Stimulated activated naive CD8-positive, alpha-beta T cell treated with anti-CD3 and anti-CD28 coated beads, Interleukin-15, Interleukin-2, amounts not matched to agents 100 ng/mL and 50 ng/mL, for 24 hours (primary cell): ENCODE measurements around the gene TIMM17A.
"Not testable (repeated sequence)": the region's sequence is repeated elsewhere in the genome, so short reads cannot be mapped to it uniquely, and the experiment has no call there.

Experiments used
- H3K27ac Mint-ChIP-seq: one replicate; pipeline ENCODE4 v1.8.0; 2021; ENCODE audit warnings: mild to moderate bottlenecking, mixed read lengths
- H3K27me3 Mint-ChIP-seq: one replicate; pipeline ENCODE4 v1.8.0; 2021; ENCODE audit warnings: mixed read lengths
- H3K36me3 Mint-ChIP-seq: one replicate; pipeline ENCODE4 v1.8.0; 2021; ENCODE audit warnings: low read depth, mixed read lengths
- H3K4me1 Mint-ChIP-seq: one replicate; pipeline ENCODE4 v1.8.0; 2021; ENCODE audit warnings: low read depth, mixed read lengths
- H3K4me3 Mint-ChIP-seq: one replicate; pipeline ENCODE4 v1.8.0; 2021; ENCODE audit warnings: mild to moderate bottlenecking, mixed read lengths
- H3K9me3 Mint-ChIP-seq: one replicate; pipeline ENCODE4 v1.8.0; 2021; ENCODE audit warnings: mixed read lengths

TIMM17A gene

DNA sequence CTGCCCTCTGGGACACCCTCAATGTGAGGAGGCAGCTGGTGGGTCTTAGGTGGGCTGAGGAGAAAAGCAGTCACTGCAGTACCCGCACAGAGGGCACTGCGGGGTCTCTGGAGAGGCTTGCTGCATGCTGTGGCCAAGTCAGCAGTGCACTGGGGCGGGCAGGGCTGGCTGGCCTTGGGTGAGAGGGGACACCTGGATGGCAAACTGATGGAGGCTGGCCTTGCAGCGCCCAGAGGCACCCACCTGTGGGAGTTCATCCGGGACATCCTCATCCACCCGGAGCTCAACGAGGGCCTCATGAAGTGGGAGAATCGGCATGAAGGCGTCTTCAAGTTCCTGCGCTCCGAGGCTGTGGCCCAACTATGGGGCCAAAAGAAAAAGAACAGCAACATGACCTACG, 58.3 kb downstream of the TIMM17A start:
- no peaks in the 10 kb centered on the region for H3K36me3 Mint-ChIP-seq
- H3K4me1 Mint-ChIP-seq, result no peaks in the 10 kb centered on the region
- H3K9me3 Mint-ChIP-seq, result no peaks in the 10 kb centered on the region
- H3K27ac Mint-ChIP-seq, result no peak overlapping the region
- H3K4me3 Mint-ChIP-seq, result no peak overlapping the region
- no peaks in the 10 kb centered on the region for H3K27me3 Mint-ChIP-seq

DNA sequence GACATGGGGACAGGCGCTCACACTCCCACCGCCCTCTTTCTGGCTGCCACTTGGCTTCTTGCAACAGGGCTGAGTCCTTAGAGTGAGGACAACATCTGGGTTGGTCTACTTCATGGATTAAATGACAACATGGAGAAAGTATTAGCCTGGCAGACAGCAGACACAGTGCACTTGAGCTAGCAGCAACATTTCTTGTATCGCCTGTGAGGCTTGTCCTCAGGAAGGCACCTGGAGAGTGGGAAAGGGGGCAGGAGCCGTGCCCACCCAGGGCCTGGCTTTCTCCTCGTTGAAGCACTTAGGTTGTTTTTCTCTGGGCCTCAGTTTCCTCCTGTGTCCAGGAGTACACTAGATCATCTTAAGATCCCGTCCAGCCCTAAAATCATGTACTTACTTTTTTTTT, 58.8 kb downstream of the TIMM17A start:
- Mint-ChIP-seq H3K4me1 (no peaks in the 10 kb centered on the region), H3K27ac (no peak overlapping the region), H3K27me3 (peaks cover 4% of the 10 kb centered on the region), H3K9me3 (no peaks in the 10 kb centered on the region), H3K36me3 (no peaks in the 10 kb centered on the region), H3K4me3 (no peak overlapping the region)

DNA sequence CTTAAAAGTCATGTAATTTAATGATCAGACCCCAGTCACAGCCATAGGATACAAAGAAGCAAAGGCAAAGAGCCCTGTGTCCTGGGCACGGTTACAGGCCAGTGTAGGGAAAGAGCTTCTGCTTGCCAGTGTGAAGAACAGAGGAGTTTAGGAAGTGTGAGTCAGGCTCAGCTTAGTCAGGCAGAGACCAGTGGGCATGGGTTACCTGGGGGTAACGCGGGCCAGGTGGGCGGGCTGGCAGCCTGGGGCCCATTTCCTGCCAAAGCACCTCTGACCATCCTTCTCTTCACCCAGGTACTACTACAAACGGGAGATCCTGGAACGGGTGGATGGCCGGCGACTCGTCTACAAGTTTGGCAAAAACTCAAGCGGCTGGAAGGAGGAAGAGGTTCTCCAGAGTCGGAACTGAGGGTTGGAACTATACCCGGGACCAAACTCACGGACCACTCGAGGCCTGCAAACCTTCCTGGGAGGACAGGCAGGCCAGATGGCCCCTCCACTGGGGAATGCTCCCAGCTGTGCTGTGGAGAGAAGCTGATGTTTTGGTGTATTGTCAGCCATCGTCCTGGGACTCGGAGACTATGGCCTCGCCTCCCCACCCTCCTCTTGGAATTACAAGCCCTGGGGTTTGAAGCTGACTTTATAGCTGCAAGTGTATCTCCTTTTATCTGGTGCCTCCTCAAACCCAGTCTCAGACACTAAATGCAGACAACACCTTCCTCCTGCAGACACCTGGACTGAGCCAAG, 59.8 kb downstream of the TIMM17A start:
- no peaks in the 10 kb centered on the region for H3K9me3 Mint-ChIP-seq
- no peak overlapping the region for H3K4me3 Mint-ChIP-seq
- H3K4me1 Mint-ChIP-seq, result no peaks in the 10 kb centered on the region
- H3K27me3 Mint-ChIP-seq, result peaks cover 4% of the 10 kb centered on the region
- H3K36me3 Mint-ChIP-seq, result no peaks in the 10 kb centered on the region
- H3K27ac Mint-ChIP-seq, result no peak overlapping the region

- Mint-ChIP-seq H3K27ac (no peak overlapping the region), H3K9me3 (no peaks in the 10 kb centered on the region), H3K27me3 (peaks cover 4% of the 10 kb centered on the region), H3K4me1 (no peaks in the 10 kb centered on the region), H3K36me3 (no peaks in the 10 kb centered on the region), H3K4me3 (no peak overlapping the region)
These were observed 60.3 kb downstream of the TIMM17A start for GRCh38 chr1:202015662-202015937.

GRCh38 chr1:202016022-202016810, 60.9 kb downstream of the TIMM17A start:
- Mint-ChIP-seq H3K4me3 (no peak overlapping the region), H3K36me3 (no peaks in the 10 kb centered on the region), H3K4me1 (no peaks in the 10 kb centered on the region)

GRCh38 chr1:202016811-202017748, 61.8 kb downstream of the TIMM17A start:
- Mint-ChIP-seq H3K27me3 (peaks cover 8% of the 10 kb centered on the region), H3K9me3 (no peaks in the 10 kb centered on the region), H3K27ac (no peak overlapping the region), H3K4me3 (no peak overlapping the region), H3K36me3 (no peaks in the 10 kb centered on the region), H3K4me1 (no peaks in the 10 kb centered on the region)

More at GRCh38 chr1:202016022-202016810, 60.9 kb downstream of the TIMM17A start:
- Mint-ChIP-seq H3K27me3 (peaks cover 4% of the 10 kb centered on the region), H3K27ac (no peak overlapping the region), H3K9me3 (no peaks in the 10 kb centered on the region)

- Mint-ChIP-seq H3K9me3 (no peaks in the 10 kb centered on the region), H3K4me3 (no peak overlapping the region), H3K4me1 (no peaks in the 10 kb centered on the region), H3K27ac (no peak overlapping the region), H3K27me3 (peaks cover 8% of the 10 kb centered on the region), H3K36me3 (no peaks in the 10 kb centered on the region)
These were observed 62.6 kb downstream of the TIMM17A start for GRCh38 chr1:202017749-202018467.

GRCh38 chr1:202018468-202019234, 63.3 kb downstream of the TIMM17A start:
- H3K4me1 Mint-ChIP-seq, result no peaks in the 10 kb centered on the region
- H3K4me3 Mint-ChIP-seq, result no peak overlapping the region
- H3K27ac Mint-ChIP-seq, result no peak overlapping the region

GRCh38 chr1:202019235-202019558, 63.9 kb downstream of the TIMM17A start:
- H3K4me3 Mint-ChIP-seq, H3K9me3 Mint-ChIP-seq, H3K4me1 Mint-ChIP-seq, H3K36me3 Mint-ChIP-seq, H3K27ac Mint-ChIP-seq, H3K27me3 Mint-ChIP-seq: not testable (repeated sequence)

More at GRCh38 chr1:202018468-202019234, 63.3 kb downstream of the TIMM17A start:
- Mint-ChIP-seq H3K9me3 (no peaks in the 10 kb centered on the region), H3K27me3 (peaks cover 8% of the 10 kb centered on the region), H3K36me3 (no peaks in the 10 kb centered on the region)
